ENCODE measurements around the gene DOP1A. TPM values are rescaled to one million over a fixed set of nuclear protein-coding genes. Genes with fewer than 3 reads are reported as not detected.
A peak's percentile ranks its signal among the peaks of the same experiment; 100 is the strongest.

The DOP1A gene
- total RNA-seq, 1 experiment from 2014 or later: 17.0 TPM

GRCh38 chr6:83160167-83160566, 92.7 kb downstream of the DOP1A start:
- no peak overlapping the region for H2BK12ac ChIP-seq (ENCODE audit: insufficient read length, low read depth, low read length)
- no peak overlapping the region for H3K4ac ChIP-seq (ENCODE audit: low read depth, low read length)
- no peak overlapping the region for H3K18ac ChIP-seq (ENCODE audit: insufficient read length, low read depth, low read length)
- H2BK15ac ChIP-seq (ENCODE audit: low read depth, low read length): no peak overlapping the region
- no peak for DNase-seq
- no peak overlapping the region for H2BK120ac ChIP-seq (ENCODE audit: low read depth, low read length, poor library complexity, severe bottlenecking)
- no peak overlapping the region for H2BK20ac ChIP-seq (ENCODE audit: low read depth, low read length, poor library complexity, severe bottlenecking)
- H3K4me1 Mint-ChIP-seq: no peaks in the 10 kb centered on the region
- no peak overlapping the region for H2AK5ac ChIP-seq (ENCODE audit: insufficient read length, low read length)
- no peaks in the 10 kb centered on the region for H3K79me2 ChIP-seq (ENCODE audit: insufficient read depth, low read length)
- H3K9me3 ChIP-seq (ENCODE audit: control insufficient read depth, low read depth, low read length): no peaks in the 10 kb centered on the region
- no CpG with 5 or more reads among the region's 1 CpG for WGBS (ENCODE audit: extremely low coverage, insufficient read length, low lambda C conversion rate)
- H3K79me1 ChIP-seq (ENCODE audit: insufficient read depth, low read depth, low read length, poor library complexity, severe bottlenecking): no peaks in the 10 kb centered on the region
- no peak overlapping the region for H4K91ac ChIP-seq (ENCODE audit: insufficient read length, low read depth, low read length)
- no peak overlapping the region for H3K23ac ChIP-seq (ENCODE audit: insufficient read length, low read depth, low read length)
- no peaks in the 10 kb centered on the region for H3K27me3 Mint-ChIP-seq (ENCODE audit: low read depth)
- no peak overlapping the region for H3K14ac ChIP-seq (ENCODE audit: insufficient read depth, low read length)
- H3K27ac ChIP-seq (ENCODE audit: insufficient read length, low read depth, low read length): peak overlapping the region; percentile 32
- no peak overlapping the region for H2AFZ ChIP-seq (ENCODE audit: low read length)
- peaks cover 4 to 45% (median 28%) of the 10 kb centered on the region in 3 experiments; a peak in 6 of 7 replicates for H3K36me3 Mint-ChIP-seq (ENCODE audit: insufficient read depth in 1 of 3, low read depth in 3 of 3)
- no peak overlapping the region for H3K27ac Mint-ChIP-seq
- no peak overlapping the region for H3K56ac ChIP-seq (ENCODE audit: insufficient read length, low read depth, low read length)
- H3K9ac ChIP-seq (ENCODE audit: extremely low read depth, insufficient read length, low read length): no peak overlapping the region
- no peak overlapping the region for H3K4me3 Mint-ChIP-seq
- no peaks in the 10 kb centered on the region for H3K9me3 Mint-ChIP-seq
- no peaks in the 10 kb centered on the region for H3K4me1 ChIP-seq (ENCODE audit: insufficient read depth, low read length)
- no peak overlapping the region for H2BK5ac ChIP-seq (ENCODE audit: insufficient read length, low read length)
- no peak for TF ChIP-seq CTCF (conservative IDR thresholded peaks at IDR 0.05)
- no peak overlapping the region for H4K5ac ChIP-seq (ENCODE audit: insufficient read length, low read depth, low read length)
- no peak overlapping the region for H4K8ac ChIP-seq (replicated peaks; ENCODE audit: insufficient read length, low read depth, low read length)
- H3K23me2 ChIP-seq (ENCODE audit: insufficient read length, low read depth, low read length, poor library complexity, severe bottlenecking): no peaks in the 10 kb centered on the region
- no peaks in the 10 kb centered on the region for H4K20me1 ChIP-seq (ENCODE audit: control insufficient read depth, insufficient read depth, insufficient read length)
- no peak overlapping the region for H3T11ph ChIP-seq (ENCODE audit: low read length)
- H3K4me2 ChIP-seq (ENCODE audit: insufficient read depth, insufficient read length, low read length): no peak overlapping the region
- no peaks in the 10 kb centered on the region; the same call in 1 of the 2 replicates for H3K27me3 ChIP-seq (ENCODE audit: insufficient read depth, low read length)

Data from H9 (cell line).